Measurements from ENCODE around the gene FBXO34.

The FBXO34 gene

GRCh38 chr14:55313480-55313879 is 42.3 kb downstream of the FBXO34 start:
- H3K4me3 ChIP-seq (ENCODE audit: low read length, poor library complexity, severe bottlenecking): no peak overlapping the region
- H2AFZ ChIP-seq (ENCODE audit: low read length): no peak overlapping the region
- no peak overlapping the region for H3K9ac ChIP-seq (ENCODE audit: low read depth, low read length, poor library complexity, severe bottlenecking)
- H3K79me2 ChIP-seq (ENCODE audit: insufficient read depth, low read length): peaks cover 82% of the 10 kb centered on the region
- peaks cover 25% of the 10 kb centered on the region; the same call in 1 of the 2 replicates for H3K9me3 ChIP-seq (ENCODE audit: insufficient read depth, low read depth, low read length)
- no peak for TF ChIP-seq EZH2phosphoT487 (IDR thresholded peaks at IDR 0.05; ENCODE audit: borderline replicate concordance)
- no peak for TF ChIP-seq CTCF (conservative IDR thresholded peaks at IDR 0.05; ENCODE audit: low read length)
- no peaks in the 10 kb centered on the region for H4K20me1 ChIP-seq (ENCODE audit: insufficient read depth, low read length, poor library complexity, severe bottlenecking)
- H3K36me3 ChIP-seq (ENCODE audit: insufficient read depth, low read length): peaks cover 57% of the 10 kb centered on the region; the same call in 1 of the 2 replicates
- no peaks in the 10 kb centered on the region for H3K4me1 ChIP-seq (ENCODE audit: insufficient read depth, low read length, poor library complexity, severe bottlenecking)
- no peaks in the 10 kb centered on the region for H3K9me2 ChIP-seq (replicated peaks; ENCODE audit: low read depth, low read length)
- H3F3A ChIP-seq (ENCODE audit: low read depth): no peaks in the 10 kb centered on the region
- no peaks in the 10 kb centered on the region for H3K27me3 ChIP-seq (ENCODE audit: insufficient read depth, low read length, poor library complexity, severe bottlenecking)
- H3K4me2 ChIP-seq (ENCODE audit: low read depth, low read length, poor library complexity, severe bottlenecking): no peak overlapping the region

GRCh38 chr14:55314449-55314848 is 43.2 kb downstream of the FBXO34 start:
- peaks cover 61% of the 10 kb centered on the region; the same call in 1 of the 2 replicates for H3K36me3 ChIP-seq (ENCODE audit: insufficient read depth, low read length)
- peaks cover 79% of the 10 kb centered on the region for H3K79me2 ChIP-seq (ENCODE audit: insufficient read depth, low read length)
- TF ChIP-seq CTCF (conservative IDR thresholded peaks at IDR 0.05; ENCODE audit: low read length) (no peak), EZH2phosphoT487 (IDR thresholded peaks at IDR 0.05; ENCODE audit: borderline replicate concordance) (no peak)
- no peak overlapping the region for H3K9ac ChIP-seq (ENCODE audit: low read depth, low read length, poor library complexity, severe bottlenecking)
- H3K4me2 ChIP-seq (ENCODE audit: low read depth, low read length, poor library complexity, severe bottlenecking): no peak overlapping the region
- no peak overlapping the region for H3K4me3 ChIP-seq (ENCODE audit: low read length, poor library complexity, severe bottlenecking)
- no peaks in the 10 kb centered on the region for H3K9me2 ChIP-seq (replicated peaks; ENCODE audit: low read depth, low read length)
- peaks cover 25% of the 10 kb centered on the region; the same call in 1 of the 2 replicates for H3K9me3 ChIP-seq (ENCODE audit: insufficient read depth, low read depth, low read length)
- H3K4me1 ChIP-seq (ENCODE audit: insufficient read depth, low read length, poor library complexity, severe bottlenecking): no peaks in the 10 kb centered on the region
- no peak overlapping the region for H2AFZ ChIP-seq (ENCODE audit: low read length)
- H4K20me1 ChIP-seq (ENCODE audit: insufficient read depth, low read length, poor library complexity, severe bottlenecking): peaks cover 3% of the 10 kb centered on the region
- no peaks in the 10 kb centered on the region for H3F3A ChIP-seq (ENCODE audit: low read depth)
- no peaks in the 10 kb centered on the region for H3K27me3 ChIP-seq (ENCODE audit: insufficient read depth, low read length, poor library complexity, severe bottlenecking)

GRCh38 chr14:55316564-55316963 is 45.3 kb downstream of the FBXO34 start:
- Histone ChIP-seq H3K9ac (ENCODE audit: low read depth, low read length, poor library complexity, severe bottlenecking) (no peak overlapping the region), H3F3A (ENCODE audit: low read depth) (no peaks in the 10 kb centered on the region), H3K36me3 (ENCODE audit: insufficient read depth, low read length) (peaks cover 47% of the 10 kb centered on the region; the same call in 1 of the 2 replicates), H3K9me3 (ENCODE audit: insufficient read depth, low read depth, low read length) (peaks cover 25% of the 10 kb centered on the region; the same call in 1 of the 2 replicates), H3K79me2 (ENCODE audit: insufficient read depth, low read length) (peaks cover 73% of the 10 kb centered on the region), H4K20me1 (ENCODE audit: insufficient read depth, low read length, poor library complexity, severe bottlenecking) (peaks cover 3% of the 10 kb centered on the region), H3K4me1 (ENCODE audit: insufficient read depth, low read length, poor library complexity, severe bottlenecking) (no peaks in the 10 kb centered on the region), H3K4me3 (ENCODE audit: low read length, poor library complexity, severe bottlenecking) (no peak overlapping the region), H3K9me2 (replicated peaks; ENCODE audit: low read depth, low read length) (no peaks in the 10 kb centered on the region), H3K4me2 (ENCODE audit: low read depth, low read length, poor library complexity, severe bottlenecking) (no peak overlapping the region), H2AFZ (ENCODE audit: low read length) (no peak overlapping the region), H3K27me3 (ENCODE audit: insufficient read depth, low read length, poor library complexity, severe bottlenecking) (no peaks in the 10 kb centered on the region)
- TF ChIP-seq CTCF (conservative IDR thresholded peaks at IDR 0.05; ENCODE audit: low read length) (no peak), EZH2phosphoT487 (IDR thresholded peaks at IDR 0.05; ENCODE audit: borderline replicate concordance) (no peak)
